A673 (cell line): ENCODE measurements around the gene FAM209B. TPM values are rescaled to one million over a fixed set of nuclear protein-coding genes. Genes with fewer than 3 reads are reported as not detected.
A peak's percentile ranks its signal among the peaks of the same experiment; 100 is the strongest.
"Not testable (repeated sequence)": the region's sequence is repeated elsewhere in the genome, so short reads cannot be mapped to it uniquely, and the experiment has no call there.

Experiments used
- BruUV-seq: library from RNA; stranded (reverse); fragments of 400-500 nt; replicated peaks from 2 replicates; lab custom pipeline; 2021; lab: Mats Ljungman, UMichigan
- CTCF ChIA-PET: fragments of 300-600 bp; sonication (Branson Sonifier 250); formaldehyde crosslinking; loops from one replicate; lab custom pipeline; 2022; ENCODE audit warnings: antibody characterized with exemption; lab: Charles Lee
- POLR2A ChIA-PET: fragments of 300-600 bp; sonication (Branson Sonifier 250); formaldehyde crosslinking; loops from one replicate; lab custom pipeline; 2022; ENCODE audit warnings: antibody characterized with exemption; ENCODE audit not compliant: low non-redundant PET; lab: Charles Lee
- DNase-seq: peaks from one replicate; pipeline ENCODE4 v3.0.0-alpha.2; 2015; ENCODE audit warnings: low spot score
- H3K27ac ChIP-seq: fragments of 200-600 bp; sonication (generic); 2 replicates; pipeline ENCODE4 v1.5.1; 2016; ENCODE audit warnings: mixed run types, low read depth, mild to moderate bottlenecking, mixed read lengths, antibody characterized with exemption, low read length; ENCODE audit not compliant: poor library complexity, severe bottlenecking
- H3K27me3 ChIP-seq: fragments of 200-600 bp; sonication (generic); replicated peaks from 2 replicates; pipeline ENCODE4 v1.6.1; 2017; ENCODE audit warnings: mixed run types, low read depth, mild to moderate bottlenecking, mixed read lengths, antibody characterized with exemption, low read length; ENCODE audit not compliant: insufficient read depth, poor library complexity
- H3K36me3 ChIP-seq: fragments of 200-600 bp; sonication (generic); 2 replicates; pipeline ENCODE4 v1.6.1; 2016; ENCODE audit warnings: mixed run types, mild to moderate bottlenecking, mixed read lengths, antibody characterized with exemption, low read length; ENCODE audit not compliant: insufficient read depth, poor library complexity, severe bottlenecking
- H3K4me1 ChIP-seq: fragments of 200-600 bp; sonication (generic); 2 replicates; pipeline ENCODE4 v1.6.1; 2017; ENCODE audit warnings: mixed run types, mild to moderate bottlenecking, mixed read lengths, antibody characterized with exemption, low read length; ENCODE audit not compliant: insufficient read depth, poor library complexity, severe bottlenecking
- H3K4me3 ChIP-seq: fragments of 200-600 bp; sonication (generic); 2 replicates; pipeline ENCODE4 v1.5.1; 2016; ENCODE audit warnings: low read depth, mixed run types, mild to moderate bottlenecking, mixed read lengths, low read length; ENCODE audit not compliant: poor library complexity, severe bottlenecking
- H3K9me3 ChIP-seq: fragments of 200-600 bp; sonication (generic); 2 replicates; pipeline ENCODE4 v1.6.1; 2016; ENCODE audit warnings: mixed run types, low read depth, mild to moderate bottlenecking, mixed read lengths, antibody characterized with exemption, low read length; ENCODE audit not compliant: poor library complexity, severe bottlenecking
- CTCF ChIP-seq: fragments of 300-800, 200-600 bp; sonication (generic); conservative IDR thresholded peaks from 2 replicates; pipeline ENCODE4 v1.5.1; 2017; ENCODE audit warnings: low read depth, mild to moderate bottlenecking, antibody characterized with exemption, low read length, moderate library complexity, mixed read lengths
- EZH2 ChIP-seq: fragments of 200-600 bp; sonication (generic); IDR thresholded peaks from 2 replicates; pipeline ENCODE4 v1.6.1; 2017; ENCODE audit warnings: borderline replicate concordance, low read depth, mild to moderate bottlenecking, mixed read lengths, antibody characterized with exemption, low read length; ENCODE audit not compliant: poor library complexity, severe bottlenecking
- intact Hi-C: fragments of 100-400 bp; cut with micrococcal nuclease; formaldehyde crosslinking; loops from one replicate; pipeline ENCODE4 v1.10.0; 2022; ENCODE audit not compliant: unreplicated experiment
- total RNA-seq: library from RNA; stranded (reverse); gene quantifications from 2 replicates; pipeline ENCODE4 v1.2.3, GENCODE V29; 2021

The FAM209B gene
- total RNA-seq, 1 experiment from 2014 or later: 0.45 TPM

- Histone ChIP-seq H3K4me1 (peaks cover 8% of the 10 kb centered on the region), H3K27ac (no peak overlapping the region), H3K36me3 (no peaks in the 10 kb centered on the region), H3K4me3 (no peak overlapping the region), H3K9me3 (no peaks in the 10 kb centered on the region), H3K27me3 (peaks cover 12% of the 10 kb centered on the region)
- CTCF ChIA-PET: interaction anchor here (0.6 to 0.7 kb wide), 2 partner anchors 10 to 944 kb away, joined by 3 to 5 read pairs; no protein-coding TSS in a partner anchor
- BruUV-seq: no TSS peak
- POLR2A ChIA-PET: no interaction called here
- TF ChIP-seq CTCF (no peak), EZH2 (no peak)
- intact Hi-C loops: loop anchor here (5.0 kb wide), 3 partner anchors 72 to 797 kb away; partner anchors contain the start of genes RAE1 and TFAP2C
- DNase-seq: peak; percentile 95
These were observed 21.8 kb downstream of the FAM209B start for GRCh38 chr20:56554869-56555268.

GRCh38 chr20:56558968-56559367 is 25.9 kb downstream of the FAM209B start:
- POLR2A ChIA-PET: no interaction called here
- no peak for TF ChIP-seq EZH2

GRCh38 chr20:56564526-56564925 is 31.5 kb downstream of the FAM209B start:
- H3K4me3 ChIP-seq, intact Hi-C loops, H3K9me3 ChIP-seq, H3K27ac ChIP-seq, DNase-seq, H3K27me3 ChIP-seq, CTCF ChIA-PET, BruUV-seq, H3K4me1 ChIP-seq, H3K36me3 ChIP-seq, POLR2A ChIA-PET: not testable (repeated sequence)

More at GRCh38 chr20:56558968-56559367, 25.9 kb downstream of the FAM209B start:
- intact Hi-C loops: no loop called here
- no TSS peak for BruUV-seq
- Histone ChIP-seq H3K36me3 (no peaks in the 10 kb centered on the region), H3K27me3 (peaks cover 12% of the 10 kb centered on the region), H3K27ac (no peak overlapping the region), H3K4me3 (no peak overlapping the region), H3K4me1 (peaks cover 8% of the 10 kb centered on the region), H3K9me3 (no peaks in the 10 kb centered on the region)
- CTCF ChIA-PET: no interaction called here
- DNase-seq: no peak

GRCh38 chr20:56565511-56565910 is 32.5 kb downstream of the FAM209B start:
- no peaks in the 10 kb centered on the region for H3K9me3 ChIP-seq
- DNase-seq: no peak
- no peaks in the 10 kb centered on the region for H3K36me3 ChIP-seq
- POLR2A ChIA-PET: interaction anchor here (0.6 kb wide), 1 partner anchor 451 kb away, joined by 3 read pairs; no protein-coding TSS in a partner anchor
- intact Hi-C loops: no loop called here
- no peaks in the 10 kb centered on the region for H3K27me3 ChIP-seq
- TF ChIP-seq EZH2: no peak
- TF ChIP-seq CTCF: no peak
- H3K4me3 ChIP-seq: no peak overlapping the region
- CTCF ChIA-PET: no interaction called here
- no peaks in the 10 kb centered on the region for H3K4me1 ChIP-seq
- no TSS peak for BruUV-seq
- no peak overlapping the region for H3K27ac ChIP-seq
